Stomach (tissue), 9 donors: ENCODE results near the gene TRIP13. TPM values are rescaled to one million over a fixed set of nuclear protein-coding genes. Genes with fewer than 3 reads are reported as not detected.

Experiments
- DNase-seq, 2 donors: peaks; one replicate each; pipeline versions ENCODE4 v3.0.0 to v3.0.0-alpha.2; 2013 to 2019
- H3K27ac ChIP-seq, 5 donors: fragments of 200-600 bp in 4 of 5; sonication (generic) in 4 of 5; one replicate each; pipeline ENCODE4 v1.5.1; 2013 to 2019; ENCODE audit warnings: mild to moderate bottlenecking in 1 of 5, moderate library complexity in 1 of 5
- H3K27me3 ChIP-seq, 3 donors: fragments of 200-600 bp; sonication (generic); one replicate each; pipeline ENCODE4 v1.5.1; 2017 to 2019; ENCODE audit warnings: mixed run types in 1 of 3
- H3K36me3 ChIP-seq, 4 donors: fragments of 200-600 bp; sonication (generic); 1 replicate in 3 of 4; 2 replicates in 1 of 4; pipeline ENCODE4 v1.5.1; 2016 to 2019
- H3K4me1 ChIP-seq, 4 donors: fragments of 200-600 bp; sonication (generic); one replicate each; pipeline ENCODE4 v1.5.1; 2016 to 2019
- H3K4me3 ChIP-seq, 4 donors: fragments of 200-600 bp; sonication (generic) in 3 of 4; one replicate each; pipeline ENCODE4 v1.5.1; 2016 to 2019; ENCODE audit warnings: mild to moderate bottlenecking in 1 of 4
- H3K9me3 ChIP-seq, 4 donors: fragments of 200-600 bp; sonication (generic); one replicate each; pipeline ENCODE4 v1.5.1; 2016 to 2019
- EP300 ChIP-seq: sonication (generic); formaldehyde crosslinking; IDR thresholded peaks from one replicate; pipeline ENCODE4 v1.6.1; 2017; ENCODE audit warnings: antibody characterized with exemption
- POLR2A ChIP-seq, 4 donors: fragments of 450-650 bp; IDR thresholded peaks; one replicate each; pipeline ENCODE4 v1.6.1; 2016; ENCODE audit warnings: antibody characterized with exemption in 4 of 4, control low read depth in 2 of 4, mild to moderate bottlenecking in 1 of 4, moderate library complexity in 1 of 4
- POLR2AphosphoS5 ChIP-seq, 3 donors: sonication (generic); formaldehyde crosslinking; IDR thresholded peaks; one replicate each; pipeline ENCODE4 v1.6.1; 2016; ENCODE audit warnings: antibody characterized with exemption in 3 of 3
- WGBS, 5 donors: extraction: QIAGEN DNeasy Blood & Tissue Kit in 3 of 5; methylation state at CpG; one replicate each; pipeline versions ENCODE4 v1.1.5 to v1.1.7; 2013 to 2018; 5-methylcytosine and 5-hydroxymethylcytosine counted together
- intact Hi-C: fragments of 100-400 bp; cut with DNase I; formaldehyde crosslinking; loops from one replicate; pipeline ENCODE4 v1.15.1; 2023; ENCODE audit warnings: low total_unique reads
- polyA plus RNA-seq, 3 donors: library from polyadenylated mRNA; stranded (reverse); fragments of 200-250 nt; gene quantifications; one replicate each; pipeline ENCODE4 v1.2.3, GENCODE V29; 2013
- total RNA-seq, 5 donors: library from RNA; depleted of rRNA; stranded (reverse); fragments of >200 nt; gene quantifications; one replicate each; pipeline versions ENCODE4 v1.1.0 to v1.2.3, GENCODE V29; 2014 to 2016
- TF ChIP-seq, protein P1 (sequence below), 7 experiments: fragments of 450-650 bp in 4 of 7; fragments of 200-600 bp in 3 of 7; sonication (generic) in 3 of 7; IDR thresholded peaks; one replicate each; pipeline ENCODE4 v1.5.1; 2016 to 2019; ENCODE audit warnings: antibody characterized with exemption in 7 of 7, control low read depth in 2 of 7, mild to moderate bottlenecking in 1 of 7
- donor health status: healthy with polysubstance abuse.
- donor health status: Bipolar disorder and iron deficiency.
- donor health status: healthy.

The TRIP13 gene
- total and polyA plus RNA-seq, 8 donors, result 0.58 to 10.4 (median 3.5) TPM; not detected in 1

DNA sequence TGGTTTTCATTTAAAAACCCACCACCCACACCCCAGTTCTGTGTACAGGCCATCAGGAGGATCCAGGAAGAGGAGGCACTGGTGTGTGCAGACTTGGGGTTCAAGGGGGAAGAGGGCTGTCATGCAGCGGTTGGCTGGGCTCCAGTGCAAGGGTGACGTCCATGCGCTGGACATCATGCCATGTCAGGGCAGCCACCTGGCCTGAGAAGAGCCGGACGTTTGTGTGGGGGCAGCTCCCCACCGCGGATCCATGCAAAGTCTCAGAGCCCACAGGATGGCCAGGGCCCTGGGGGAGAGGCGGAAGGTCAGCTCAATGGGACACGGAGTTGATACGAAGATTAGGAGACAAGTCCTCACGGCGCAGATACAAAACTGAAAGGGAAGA, 11.1 kb upstream of the TRIP13 start:
- Histone ChIP-seq H3K36me3 (peaks cover 61 to 82% (median 81%) of the 10 kb centered on the region in 4 donors), H3K4me1 (no peaks in the 10 kb centered on the region), H3K27me3 (no peaks in the 10 kb centered on the region), H3K9me3 (no peaks in the 10 kb centered on the region), H3K4me3 (no peak overlapping the region), H3K27ac (no peak overlapping the region)
- no peak for DNase-seq
- TF ChIP-seq, protein P1, sequence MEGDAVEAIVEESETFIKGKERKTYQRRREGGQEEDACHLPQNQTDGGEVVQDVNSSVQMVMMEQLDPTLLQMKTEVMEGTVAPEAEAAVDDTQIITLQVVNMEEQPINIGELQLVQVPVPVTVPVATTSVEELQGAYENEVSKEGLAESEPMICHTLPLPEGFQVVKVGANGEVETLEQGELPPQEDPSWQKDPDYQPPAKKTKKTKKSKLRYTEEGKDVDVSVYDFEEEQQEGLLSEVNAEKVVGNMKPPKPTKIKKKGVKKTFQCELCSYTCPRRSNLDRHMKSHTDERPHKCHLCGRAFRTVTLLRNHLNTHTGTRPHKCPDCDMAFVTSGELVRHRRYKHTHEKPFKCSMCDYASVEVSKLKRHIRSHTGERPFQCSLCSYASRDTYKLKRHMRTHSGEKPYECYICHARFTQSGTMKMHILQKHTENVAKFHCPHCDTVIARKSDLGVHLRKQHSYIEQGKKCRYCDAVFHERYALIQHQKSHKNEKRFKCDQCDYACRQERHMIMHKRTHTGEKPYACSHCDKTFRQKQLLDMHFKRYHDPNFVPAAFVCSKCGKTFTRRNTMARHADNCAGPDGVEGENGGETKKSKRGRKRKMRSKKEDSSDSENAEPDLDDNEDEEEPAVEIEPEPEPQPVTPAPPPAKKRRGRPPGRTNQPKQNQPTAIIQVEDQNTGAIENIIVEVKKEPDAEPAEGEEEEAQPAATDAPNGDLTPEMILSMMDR (IDR thresholded peaks at IDR 0.05), result no peak
- TF ChIP-seq POLR2A (IDR thresholded peaks at IDR 0.05) (no peak), EP300 (no peak), POLR2AphosphoS5 (IDR thresholded peaks at IDR 0.05) (no peak)
- intact Hi-C loops, result no loop called here
- 88 to 94% (median 92%) methylated on average over 10 to 12 of the region's 12 CpGs for WGBS, 5 donors

DNA sequence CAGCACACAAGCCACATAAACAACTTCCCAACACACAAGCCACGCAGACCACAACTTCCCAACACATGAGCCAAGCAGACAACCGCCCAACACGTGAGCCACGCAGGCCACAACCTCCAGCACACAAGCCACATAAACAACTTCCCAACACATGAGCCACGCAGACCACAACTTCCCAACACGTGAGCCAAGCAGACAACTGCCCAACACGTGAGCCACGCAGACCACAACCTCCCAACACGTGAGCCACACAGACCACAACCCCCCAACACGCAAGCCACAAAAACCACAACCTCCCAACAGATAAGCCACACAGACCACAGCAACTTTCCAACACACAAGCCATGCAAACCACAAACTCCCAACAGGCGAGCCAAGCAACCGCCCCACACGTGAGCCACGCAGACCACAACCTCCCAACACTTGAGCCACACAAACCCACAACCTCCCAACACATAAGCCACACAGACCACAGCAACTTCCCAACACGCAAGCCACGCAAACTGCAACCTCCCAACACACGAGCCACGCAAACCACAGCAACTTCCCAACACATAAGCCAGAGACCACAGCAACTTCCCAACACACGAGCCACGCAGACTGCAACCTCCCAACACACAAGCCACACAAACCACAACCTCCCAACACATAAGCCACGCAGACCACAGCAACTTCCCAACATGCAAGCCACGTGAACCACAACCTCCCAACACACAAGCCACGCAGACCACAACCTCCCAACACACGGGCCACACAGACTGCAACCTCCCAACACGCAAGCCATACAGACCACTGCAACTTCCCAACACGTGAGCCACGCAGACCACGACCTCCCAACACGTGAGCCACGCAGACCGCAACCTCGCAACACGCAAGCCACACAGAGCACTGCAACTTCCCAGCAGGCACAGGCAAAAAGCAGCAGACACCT, 10.2 kb upstream of the TRIP13 start:
- Histone ChIP-seq H3K27me3 (no peaks in the 10 kb centered on the region), H3K9me3 (no peaks in the 10 kb centered on the region), H3K4me1 (no peaks in the 10 kb centered on the region), H3K36me3 (peaks cover 61 to 82% (median 81%) of the 10 kb centered on the region in 4 donors), H3K4me3 (no peak overlapping the region), H3K27ac (no peak overlapping the region)
- DNase-seq, result no peak
- TF ChIP-seq, protein P1 (IDR thresholded peaks at IDR 0.05), result no peak
- TF ChIP-seq EP300 (no peak), POLR2A (IDR thresholded peaks at IDR 0.05) (no peak), POLR2AphosphoS5 (IDR thresholded peaks at IDR 0.05) (no peak)
- intact Hi-C loops, result no loop called here
- 89 to 92% (median 92%) methylated on average over 33 of the region's 33 CpGs for WGBS, 5 donors

DNA sequence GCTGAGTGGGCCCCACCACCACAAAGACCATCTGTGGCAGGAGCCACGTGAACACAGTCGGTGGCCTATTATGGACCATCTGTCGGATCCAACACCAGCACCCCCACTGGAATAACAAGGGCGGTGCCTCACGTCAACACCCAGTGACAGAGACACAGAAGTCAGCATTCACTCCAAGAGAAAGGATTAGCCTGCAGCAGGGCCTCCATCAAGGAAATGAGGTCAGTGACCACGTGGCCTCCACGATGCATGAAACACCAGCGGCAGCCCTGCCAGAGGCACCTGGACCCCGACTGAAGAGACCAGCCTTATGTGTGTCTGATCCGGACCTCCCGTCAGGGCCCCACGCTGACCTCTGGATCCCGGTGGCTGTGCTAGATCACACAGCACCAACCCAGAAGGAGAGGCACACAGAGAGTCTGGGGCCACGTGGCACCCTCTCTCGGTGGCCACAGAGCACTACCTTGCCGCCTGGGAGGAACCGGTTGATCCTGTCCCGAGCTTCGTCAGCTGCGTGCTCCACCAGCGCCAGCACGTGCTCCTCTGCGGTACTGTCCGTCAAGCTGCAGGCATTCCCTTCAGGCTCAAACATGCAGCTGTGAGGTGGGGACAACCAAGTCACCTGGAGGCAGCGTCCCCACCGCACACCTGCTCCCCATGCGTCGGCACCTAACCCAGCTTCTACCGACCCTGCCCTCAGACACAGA, 9.1 kb upstream of the TRIP13 start:
- no peak overlapping the region for H3K27ac ChIP-seq
- peaks cover 63 to 84% (median 84%) of the 10 kb centered on the region in 4 donors for H3K36me3 ChIP-seq
- intact Hi-C loops, result no loop called here
- H3K4me1 ChIP-seq, result no peaks in the 10 kb centered on the region
- no peaks in the 10 kb centered on the region for H3K9me3 ChIP-seq
- H3K4me3 ChIP-seq, result no peak overlapping the region
- WGBS, 5 donors, result 90 to 96% (median 95%) methylated on average over 21 to 29 of the region's 29 CpGs
- DNase-seq, result no peak
- H3K27me3 ChIP-seq, result no peaks in the 10 kb centered on the region
- TF ChIP-seq POLR2AphosphoS5 (IDR thresholded peaks at IDR 0.05) (no peak), EP300 (no peak), POLR2A (IDR thresholded peaks at IDR 0.05) (no peak)
- TF ChIP-seq, protein P1 (IDR thresholded peaks at IDR 0.05), result no peak

DNA sequence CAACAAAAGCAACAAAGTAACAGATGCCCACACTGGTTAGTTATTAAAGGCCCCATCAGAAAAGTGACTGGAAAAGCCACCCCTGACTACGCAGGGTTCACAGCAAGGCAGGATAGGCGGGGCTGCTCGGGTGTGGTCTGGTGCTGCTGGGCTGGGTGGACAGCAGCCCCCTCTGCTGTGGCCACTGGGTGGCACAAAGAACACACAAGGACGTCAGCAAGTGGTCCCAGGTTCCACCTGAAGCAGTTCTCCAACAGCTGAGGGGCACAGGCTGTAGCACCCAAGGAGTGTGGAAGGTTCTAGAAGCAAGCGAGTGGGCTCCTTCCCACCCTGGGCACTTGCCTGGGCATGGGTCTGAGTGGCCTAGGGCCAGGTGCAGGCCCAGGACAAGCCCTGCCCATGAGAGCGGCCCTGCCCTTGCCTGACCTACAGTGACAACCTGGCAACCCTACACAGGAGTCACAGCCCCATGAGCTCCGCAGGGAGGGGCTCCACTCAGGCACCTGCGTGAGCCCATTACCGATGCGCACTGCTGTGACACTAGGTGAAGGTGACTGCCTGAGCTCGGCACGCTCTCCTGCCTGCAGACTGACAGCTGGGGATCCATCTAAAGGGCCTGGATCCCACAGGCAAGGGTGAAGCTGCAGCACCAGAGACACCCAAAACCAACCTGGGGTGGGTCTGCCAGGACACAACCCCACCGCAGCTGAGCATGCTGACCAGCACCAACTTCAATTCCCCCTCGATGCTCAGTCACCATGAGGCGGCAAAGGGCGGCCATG, 8.1 kb upstream of the TRIP13 start:
- DNase-seq, result peak in 1 of 2 donors; percentile 28
- Histone ChIP-seq H3K9me3 (no peaks in the 10 kb centered on the region), H3K4me3 (no peak overlapping the region), H3K36me3 (peaks cover 70 to 93% (median 93%) of the 10 kb centered on the region in 4 donors), H3K27ac (no peak overlapping the region), H3K27me3 (no peaks in the 10 kb centered on the region), H3K4me1 (no peaks in the 10 kb centered on the region)
- WGBS, 5 donors, result 84 to 90% (median 87%) methylated on average over 15 to 16 of the region's 16 CpGs
- intact Hi-C loops, result no loop called here
- no peak for TF ChIP-seq POLR2A (IDR thresholded peaks at IDR 0.05)
- no peak for TF ChIP-seq POLR2AphosphoS5 (IDR thresholded peaks at IDR 0.05)
- TF ChIP-seq, protein P1 (IDR thresholded peaks at IDR 0.05), result no peak
- no peak for TF ChIP-seq EP300
